WTC11 (cell line): ENCODE data around the gene EME1.

Source experiments
- FOXJ3 ChIP-seq: sonication (generic); formaldehyde crosslinking; IDR thresholded peaks from 2 replicates; pipeline ENCODE4 v1.9.0; 2021; ENCODE audit warnings: missing genetic modification reagents, mild to moderate bottlenecking, borderline replicate concordance
- IRF2 ChIP-seq: sonication (generic); formaldehyde crosslinking; IDR thresholded peaks from 2 replicates; pipeline ENCODE4 v1.8.0; 2022; ENCODE audit warnings: low read depth, missing genetic modification reagents, borderline replicate concordance
- TCF7 ChIP-seq: sonication (generic); formaldehyde crosslinking; IDR thresholded peaks from 2 replicates; pipeline ENCODE4 v1.8.0; 2022; ENCODE audit warnings: mild to moderate bottlenecking, low read depth, missing genetic modification reagents, moderate library complexity
- TP53 ChIP-seq: sonication (generic); formaldehyde crosslinking; IDR thresholded peaks from 2 replicates; pipeline ENCODE4 v1.8.1; 2023; ENCODE audit warnings: mild to moderate bottlenecking, missing genetic modification reagents
- ZBTB21 ChIP-seq: sonication (generic); formaldehyde crosslinking; IDR thresholded peaks from 2 replicates; pipeline ENCODE4 v1.8.1; 2023; ENCODE audit warnings: mild to moderate bottlenecking, missing genetic modification reagents, borderline replicate concordance
- ZNF232 ChIP-seq: sonication (generic); formaldehyde crosslinking; IDR thresholded peaks from 2 replicates; pipeline ENCODE4 v1.8.0; 2022; ENCODE audit warnings: mild to moderate bottlenecking, missing genetic modification reagents
- TF ChIP-seq, protein P1 (sequence below): sonication (generic); formaldehyde crosslinking; IDR thresholded peaks from 2 replicates; pipeline ENCODE4 v1.8.0; 2022; ENCODE audit warnings: mild to moderate bottlenecking, missing genetic modification reagents
- TF ChIP-seq, protein P2 (sequence below): sonication (generic); formaldehyde crosslinking; IDR thresholded peaks from 2 replicates; pipeline ENCODE4 v1.8.0; 2023; ENCODE audit warnings: missing genetic modification reagents
- TF ChIP-seq, protein P3 (sequence below): sonication (generic); formaldehyde crosslinking; IDR thresholded peaks from 2 replicates; pipeline ENCODE4 v1.8.1; 2022; ENCODE audit warnings: low read depth, missing genetic modification reagents, borderline replicate concordance
- TF ChIP-seq, protein P4 (sequence below): fragments of 200-600 bp; IDR thresholded peaks from 2 replicates; pipeline ENCODE4 v1.8.0; 2022; ENCODE audit warnings: antibody characterized with exemption
- TF ChIP-seq, protein P5 (sequence below): sonication (generic); formaldehyde crosslinking; IDR thresholded peaks from 2 replicates; pipeline ENCODE4 v1.8.1; 2023; ENCODE audit warnings: mild to moderate bottlenecking, moderate library complexity, missing genetic modification reagents

DNA sequence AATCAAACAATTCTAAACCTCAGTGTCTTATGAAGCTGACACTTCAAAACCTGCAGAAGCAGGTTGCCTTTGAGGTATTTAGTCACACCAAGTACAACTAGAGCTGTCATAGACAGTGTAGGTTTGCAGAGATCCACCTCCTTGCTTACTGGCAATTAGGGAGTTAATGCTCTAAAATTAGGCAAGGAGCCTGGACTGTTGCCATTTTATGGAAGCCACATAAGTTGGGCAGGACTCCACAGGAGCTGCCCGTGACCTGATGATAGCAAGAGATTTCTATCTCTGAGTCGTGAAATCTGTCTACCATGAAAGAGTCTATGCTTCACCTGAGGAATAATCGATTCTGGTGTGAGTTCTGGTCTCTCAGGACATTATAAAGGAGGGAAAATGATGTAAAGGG lies 8.9 kb downstream of the EME1 start:
- TF ChIP-seq, protein P1, sequence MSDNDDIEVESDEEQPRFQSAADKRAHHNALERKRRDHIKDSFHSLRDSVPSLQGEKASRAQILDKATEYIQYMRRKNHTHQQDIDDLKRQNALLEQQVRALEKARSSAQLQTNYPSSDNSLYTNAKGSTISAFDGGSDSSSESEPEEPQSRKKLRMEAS (CRISPR knock-in tag) = no peak
- TF ChIP-seq, protein P2, sequence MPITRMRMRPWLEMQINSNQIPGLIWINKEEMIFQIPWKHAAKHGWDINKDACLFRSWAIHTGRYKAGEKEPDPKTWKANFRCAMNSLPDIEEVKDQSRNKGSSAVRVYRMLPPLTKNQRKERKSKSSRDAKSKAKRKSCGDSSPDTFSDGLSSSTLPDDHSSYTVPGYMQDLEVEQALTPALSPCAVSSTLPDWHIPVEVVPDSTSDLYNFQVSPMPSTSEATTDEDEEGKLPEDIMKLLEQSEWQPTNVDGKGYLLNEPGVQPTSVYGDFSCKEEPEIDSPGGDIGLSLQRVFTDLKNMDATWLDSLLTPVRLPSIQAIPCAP = no peak
- TF ChIP-seq, protein P3, sequence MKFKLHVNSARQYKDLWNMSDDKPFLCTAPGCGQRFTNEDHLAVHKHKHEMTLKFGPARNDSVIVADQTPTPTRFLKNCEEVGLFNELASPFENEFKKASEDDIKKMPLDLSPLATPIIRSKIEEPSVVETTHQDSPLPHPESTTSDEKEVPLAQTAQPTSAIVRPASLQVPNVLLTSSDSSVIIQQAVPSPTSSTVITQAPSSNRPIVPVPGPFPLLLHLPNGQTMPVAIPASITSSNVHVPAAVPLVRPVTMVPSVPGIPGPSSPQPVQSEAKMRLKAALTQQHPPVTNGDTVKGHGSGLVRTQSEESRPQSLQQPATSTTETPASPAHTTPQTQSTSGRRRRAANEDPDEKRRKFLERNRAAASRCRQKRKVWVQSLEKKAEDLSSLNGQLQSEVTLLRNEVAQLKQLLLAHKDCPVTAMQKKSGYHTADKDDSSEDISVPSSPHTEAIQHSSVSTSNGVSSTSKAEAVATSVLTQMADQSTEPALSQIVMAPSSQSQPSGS (CRISPR knock-in tag) = no peak
- TF ChIP-seq ZBTB21 = no peak
- no peak for TF ChIP-seq ZNF232 (CRISPR knock-in tag)
- TF ChIP-seq TCF7 = no peak
- TF ChIP-seq FOXJ3 (CRISPR knock-in tag) = no peak
- no peak for TF ChIP-seq IRF2 (CRISPR knock-in tag)
- TF ChIP-seq TP53 (CRISPR knock-in tag) = no peak
- TF ChIP-seq, protein P4, sequence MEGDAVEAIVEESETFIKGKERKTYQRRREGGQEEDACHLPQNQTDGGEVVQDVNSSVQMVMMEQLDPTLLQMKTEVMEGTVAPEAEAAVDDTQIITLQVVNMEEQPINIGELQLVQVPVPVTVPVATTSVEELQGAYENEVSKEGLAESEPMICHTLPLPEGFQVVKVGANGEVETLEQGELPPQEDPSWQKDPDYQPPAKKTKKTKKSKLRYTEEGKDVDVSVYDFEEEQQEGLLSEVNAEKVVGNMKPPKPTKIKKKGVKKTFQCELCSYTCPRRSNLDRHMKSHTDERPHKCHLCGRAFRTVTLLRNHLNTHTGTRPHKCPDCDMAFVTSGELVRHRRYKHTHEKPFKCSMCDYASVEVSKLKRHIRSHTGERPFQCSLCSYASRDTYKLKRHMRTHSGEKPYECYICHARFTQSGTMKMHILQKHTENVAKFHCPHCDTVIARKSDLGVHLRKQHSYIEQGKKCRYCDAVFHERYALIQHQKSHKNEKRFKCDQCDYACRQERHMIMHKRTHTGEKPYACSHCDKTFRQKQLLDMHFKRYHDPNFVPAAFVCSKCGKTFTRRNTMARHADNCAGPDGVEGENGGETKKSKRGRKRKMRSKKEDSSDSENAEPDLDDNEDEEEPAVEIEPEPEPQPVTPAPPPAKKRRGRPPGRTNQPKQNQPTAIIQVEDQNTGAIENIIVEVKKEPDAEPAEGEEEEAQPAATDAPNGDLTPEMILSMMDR = no peak
- TF ChIP-seq, protein P5, sequence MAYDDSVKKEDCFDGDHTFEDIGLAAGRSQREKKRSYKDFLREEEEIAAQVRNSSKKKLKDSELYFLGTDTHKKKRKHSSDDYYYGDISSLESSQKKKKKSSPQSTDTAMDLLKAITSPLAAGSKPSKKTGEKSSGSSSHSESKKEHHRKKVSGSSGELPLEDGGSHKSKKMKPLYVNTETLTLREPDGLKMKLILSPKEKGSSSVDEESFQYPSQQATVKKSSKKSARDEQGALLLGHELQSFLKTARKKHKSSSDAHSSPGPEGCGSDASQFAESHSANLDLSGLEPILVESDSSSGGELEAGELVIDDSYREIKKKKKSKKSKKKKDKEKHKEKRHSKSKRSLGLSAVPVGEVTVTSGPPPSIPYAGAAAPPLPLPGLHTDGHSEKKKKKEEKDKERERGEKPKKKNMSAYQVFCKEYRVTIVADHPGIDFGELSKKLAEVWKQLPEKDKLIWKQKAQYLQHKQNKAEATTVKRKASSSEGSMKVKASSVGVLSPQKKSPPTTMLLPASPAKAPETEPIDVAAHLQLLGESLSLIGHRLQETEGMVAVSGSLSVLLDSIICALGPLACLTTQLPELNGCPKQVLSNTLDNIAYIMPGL (CRISPR knock-in tag) = no peak
